OCI-LY3 (cell line): ENCODE results near the gene HOPX.

Source experiments
- CTCF ChIP-seq: fragments of 200-600, 300-600 bp; sonication (generic); IDR thresholded peaks from 2 replicates; pipeline ENCODE4 v1.5.1; 2014; ENCODE audit warnings: antibody characterized with exemption, low read length, low read depth
- EZH2phosphoT487 ChIP-seq: fragments of 200-600 bp; shearing (Covaris generic); IDR thresholded peaks from 2 replicates; pipeline ENCODE4 v1.6.1; 2018; ENCODE audit warnings: antibody characterized with exemption, mixed run types, low read depth

GRCh38 chr4:56637791-56638190, 43.3 kb downstream of the HOPX start:
- TF ChIP-seq CTCF (no peak), EZH2phosphoT487 (no peak)
